HuH-7 (cell line): ENCODE measurements around the gene COG4.

Source experiments
- DNase-seq: peaks from one replicate; pipeline ENCODE4 v3.0.0; 2011; ENCODE audit warnings: low spot score

Gene COG4

GRCh38 chr16:70480127-70481105 lies 42.9 kb downstream of the COG4 start:
- no peak for DNase-seq

DNA sequence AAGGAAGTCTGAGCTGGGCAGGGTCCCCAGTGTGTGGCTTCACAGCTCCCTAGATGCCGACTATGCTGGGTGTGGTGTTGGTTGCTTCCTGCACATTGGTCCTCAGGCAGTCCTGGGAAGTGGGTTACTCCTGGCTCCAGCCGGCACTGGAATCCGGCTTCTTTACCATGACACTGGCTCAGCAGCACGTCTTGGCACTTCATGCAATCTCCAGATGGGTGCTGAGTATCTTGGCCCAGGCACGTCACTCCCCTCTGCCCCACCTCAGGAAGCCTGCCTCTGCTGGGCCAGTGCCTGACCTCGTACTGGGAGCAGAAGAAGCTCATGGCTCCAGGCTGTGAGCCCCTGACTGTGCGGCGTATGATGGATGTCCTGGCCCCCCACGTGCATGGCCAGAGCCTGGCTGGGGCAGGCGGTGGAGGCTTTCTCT lies 44.4 kb downstream of the COG4 start:
- no peak for DNase-seq

GRCh38 chr16:70478169-70478568 lies 45.2 kb downstream of the COG4 start:
- no peak for DNase-seq

GRCh38 chr16:70476272-70477020 lies 46.9 kb downstream of the COG4 start:
- no peak for DNase-seq

- DNase-seq, result no peak
Observed at GRCh38 chr16:70475054-70475871, 48.1 kb downstream of the COG4 start.

GRCh38 chr16:70474320-70475053 lies 48.9 kb downstream of the COG4 start:
- no peak for DNase-seq

- no peak for DNase-seq
Observed at GRCh38 chr16:70473446-70474319, 49.7 kb downstream of the COG4 start.

DNA sequence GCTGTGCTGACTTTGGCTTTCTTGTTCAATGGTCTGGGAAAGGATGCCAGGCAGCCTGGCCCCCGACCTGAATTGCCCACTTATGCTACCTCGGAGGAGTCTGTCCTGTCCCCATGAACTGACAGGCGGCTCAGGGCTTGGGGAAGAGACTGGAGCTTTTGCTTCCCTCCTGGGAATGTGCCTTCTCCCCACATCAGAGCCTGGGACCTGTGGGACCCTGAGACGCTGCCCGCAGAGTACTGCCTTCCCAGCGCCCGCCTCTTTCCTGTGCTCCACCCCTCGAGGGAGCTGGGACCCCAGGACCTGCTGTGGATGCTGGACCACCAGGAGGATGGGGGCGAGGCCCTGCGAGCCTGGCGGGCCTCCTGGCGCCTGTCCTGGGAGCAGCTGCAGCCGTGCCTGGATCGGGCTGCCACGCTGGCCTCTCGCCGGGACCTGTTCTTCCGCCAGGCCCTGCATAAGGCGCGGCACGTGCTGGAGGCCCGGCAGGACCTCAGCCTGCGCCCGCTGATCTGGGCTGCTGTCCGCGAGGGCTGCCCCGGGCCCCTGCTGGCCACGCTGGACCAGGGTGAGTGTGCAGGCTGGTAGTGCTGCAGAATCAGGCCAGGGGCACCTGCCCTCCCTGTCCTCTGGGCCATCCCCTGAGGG lies 50.4 kb downstream of the COG4 start:
- DNase-seq, result no peak

GRCh38 chr16:70470927-70471341 lies 52.4 kb downstream of the COG4 start:
- DNase-seq, result peak; percentile 92

GRCh38 chr16:70470141-70470926 lies 53.0 kb downstream of the COG4 start:
- DNase-seq, result no peak

DNA sequence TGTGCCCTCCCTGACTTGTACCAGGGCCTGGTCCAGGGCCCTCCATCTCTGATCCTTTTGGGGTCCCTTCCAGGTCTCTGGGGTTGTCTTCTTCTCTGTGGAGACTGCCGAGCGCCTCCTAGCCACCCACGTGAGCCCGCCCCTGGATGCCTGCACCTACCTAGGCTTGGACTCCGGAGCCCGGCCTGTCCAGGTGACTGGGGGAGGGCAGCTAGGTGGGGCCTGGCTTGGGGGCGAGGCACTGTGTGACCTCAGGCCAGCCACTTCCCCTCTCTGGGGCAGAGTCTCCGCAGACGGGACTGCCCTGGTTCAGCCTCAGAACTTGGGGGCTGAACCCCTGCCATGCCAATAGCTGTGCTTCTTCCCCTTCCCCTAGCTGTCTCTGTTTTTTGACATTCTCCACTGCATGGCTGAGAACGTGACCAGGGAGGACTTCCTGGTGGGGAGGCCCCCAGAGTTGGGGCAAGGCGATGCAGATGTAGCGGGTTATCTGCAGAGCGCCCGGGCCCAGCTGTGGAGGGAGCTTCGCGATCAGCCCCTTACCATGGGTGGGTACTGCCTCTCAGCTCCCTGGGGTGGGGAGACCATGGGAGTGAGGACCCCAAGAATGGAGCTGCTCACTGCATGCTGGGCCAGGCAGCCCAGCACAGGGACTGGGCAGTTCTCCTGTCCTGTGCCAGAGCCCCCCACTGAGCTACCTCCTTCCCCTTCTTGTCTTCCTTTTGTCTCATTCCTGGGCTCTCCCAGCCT lies 54.4 kb downstream of the COG4 start:
- no peak for DNase-seq

DNA sequence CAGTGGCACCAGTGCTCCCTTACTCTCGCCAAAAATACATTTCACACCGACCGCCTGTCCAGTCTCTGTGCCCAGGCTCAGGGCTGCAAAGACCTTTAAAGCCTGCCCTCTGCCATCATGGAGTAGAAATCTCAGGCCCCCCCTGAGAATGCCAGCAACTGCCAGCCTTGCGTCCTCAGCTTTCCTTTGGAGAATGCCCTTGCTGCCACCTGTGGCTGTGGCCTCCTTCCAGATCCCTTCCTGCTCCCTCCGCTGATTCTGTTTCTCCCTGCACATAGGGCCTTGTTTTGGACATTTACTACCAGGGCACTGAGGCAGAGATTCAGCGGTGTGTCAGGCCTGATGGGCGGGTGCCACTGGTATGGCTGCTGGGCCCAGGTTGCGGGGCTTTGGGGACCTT lies 55.7 kb downstream of the COG4 start:
- DNase-seq, result no peak

DNA sequence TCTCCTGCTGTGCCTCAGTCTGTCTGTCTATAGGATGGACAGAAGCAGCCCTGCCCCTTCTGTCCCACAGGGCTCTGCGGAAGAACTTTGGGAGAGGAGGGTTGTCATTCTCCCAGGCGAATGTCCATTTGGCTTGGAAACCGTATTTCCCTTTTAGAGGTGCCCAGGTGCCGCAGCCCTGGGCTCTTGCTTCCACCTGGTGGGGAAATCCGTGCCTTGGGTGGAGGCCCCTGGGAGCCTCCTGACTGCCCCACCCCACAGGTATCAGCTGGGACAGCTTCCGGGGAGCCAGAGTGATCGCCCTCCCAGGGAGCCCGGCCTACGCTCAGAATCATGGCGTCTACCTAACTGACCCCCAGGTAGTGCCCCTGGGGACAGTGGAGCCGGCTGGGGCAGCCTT lies 56.2 kb downstream of the COG4 start:
- no peak for DNase-seq

DNA sequence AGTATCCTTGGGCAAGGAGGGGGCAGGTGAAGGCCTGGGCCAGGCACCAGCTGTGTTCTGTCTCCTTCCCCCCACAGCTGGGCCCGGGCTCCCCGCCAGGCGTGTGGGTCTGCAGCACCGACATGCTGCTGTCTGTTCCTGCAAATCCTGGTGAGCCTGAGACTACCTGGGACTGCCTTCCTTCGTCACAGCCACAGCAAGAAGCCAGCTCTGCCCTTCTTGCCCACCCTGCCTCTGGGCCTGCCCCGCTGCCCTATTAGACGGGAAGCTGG lies 56.6 kb downstream of the COG4 start:
- no peak for DNase-seq

GRCh38 chr16:70465999-70466804 lies 57.2 kb downstream of the COG4 start:
- DNase-seq, result peak; percentile 76

- DNase-seq, result no peak
Observed at GRCh38 chr16:70463235-70463634, 60.1 kb downstream of the COG4 start.

- DNase-seq, result no peak
Observed at GRCh38 chr16:70460737-70461261, 62.6 kb downstream of the COG4 start.
